T-helper 1 cell treated with Interleukin-12 subunit alpha and Interleukin-12 subunit beta and Interleukin-4 antibody, amounts not matched to agents 30 μg/mL and 1 μg/mL, for 36 hours (primary cell): Measurements from ENCODE around the gene TOMM22.

Experiments
- H3K27ac Mint-ChIP-seq: one replicate; pipeline ENCODE4 v1.8.0; 2021; ENCODE audit warnings: mild to moderate bottlenecking, mixed read lengths
- H3K27me3 Mint-ChIP-seq: one replicate; pipeline ENCODE4 v1.8.0; 2021; ENCODE audit warnings: low read depth, mixed read lengths
- H3K36me3 Mint-ChIP-seq: one replicate; pipeline ENCODE4 v1.8.0; 2021; ENCODE audit warnings: low read depth, mixed read lengths
- H3K4me1 Mint-ChIP-seq: one replicate; pipeline ENCODE4 v1.8.0; 2021; ENCODE audit warnings: low read depth, mixed read lengths
- H3K4me3 Mint-ChIP-seq: one replicate; pipeline ENCODE4 v1.8.0; 2021; ENCODE audit warnings: mild to moderate bottlenecking, moderate library complexity, mixed read lengths
- H3K9me3 Mint-ChIP-seq: one replicate; pipeline ENCODE4 v1.8.0; 2021; ENCODE audit warnings: mixed read lengths

TOMM22 gene

GRCh38 chr22:38674888-38675287, 6.9 kb upstream of the TOMM22 start:
- Mint-ChIP-seq H3K36me3 (peaks cover 19% of the 10 kb centered on the region), H3K27me3 (no peaks in the 10 kb centered on the region), H3K4me1 (peaks cover 2% of the 10 kb centered on the region), H3K9me3 (no peaks in the 10 kb centered on the region), H3K27ac (no peak overlapping the region), H3K4me3 (no peak overlapping the region)

GRCh38 chr22:38675833-38676232, 5.9 kb upstream of the TOMM22 start:
- Mint-ChIP-seq H3K27ac (no peak overlapping the region), H3K4me3 (no peak overlapping the region), H3K9me3 (no peaks in the 10 kb centered on the region), H3K36me3 (peaks cover 16% of the 10 kb centered on the region), H3K27me3 (no peaks in the 10 kb centered on the region), H3K4me1 (peaks cover 2% of the 10 kb centered on the region)

- Mint-ChIP-seq H3K4me3 (no peak overlapping the region), H3K4me1 (peaks cover 14% of the 10 kb centered on the region), H3K36me3 (peaks cover 35% of the 10 kb centered on the region), H3K27me3 (no peaks in the 10 kb centered on the region), H3K27ac (no peak overlapping the region), H3K9me3 (no peaks in the 10 kb centered on the region)
These were observed 3.1 kb downstream of the TOMM22 start for GRCh38 chr22:38684895-38685294.

- Mint-ChIP-seq H3K36me3 (peaks cover 37% of the 10 kb centered on the region), H3K27ac (no peak overlapping the region), H3K27me3 (no peaks in the 10 kb centered on the region), H3K4me1 (peaks cover 14% of the 10 kb centered on the region), H3K4me3 (no peak overlapping the region), H3K9me3 (no peaks in the 10 kb centered on the region)
These were observed 4.0 kb downstream of the TOMM22 start for GRCh38 chr22:38685761-38686160.

GRCh38 chr22:38689651-38690050, 7.9 kb downstream of the TOMM22 start:
- Mint-ChIP-seq H3K27ac (peak overlapping the region; percentile 26), H3K4me3 (no peak overlapping the region), H3K27me3 (no peaks in the 10 kb centered on the region), H3K4me1 (peaks cover 8% of the 10 kb centered on the region), H3K36me3 (peaks cover 34% of the 10 kb centered on the region), H3K9me3 (no peaks in the 10 kb centered on the region)

- H3K4me1 Mint-ChIP-seq = peaks cover 35% of the 10 kb centered on the region
- peaks cover 34% of the 10 kb centered on the region for H3K36me3 Mint-ChIP-seq
- no peaks in the 10 kb centered on the region for H3K27me3 Mint-ChIP-seq
- no peaks in the 10 kb centered on the region for H3K9me3 Mint-ChIP-seq
- no peak overlapping the region for H3K27ac Mint-ChIP-seq
- no peak overlapping the region for H3K4me3 Mint-ChIP-seq
These were observed 12.3 kb downstream of the TOMM22 start for GRCh38 chr22:38694049-38694448.

GRCh38 chr22:38694940-38695339, 13.2 kb downstream of the TOMM22 start:
- Mint-ChIP-seq H3K36me3 (peaks cover 34% of the 10 kb centered on the region), H3K9me3 (no peaks in the 10 kb centered on the region), H3K27ac (peak overlapping the region; percentile 3), H3K4me3 (peak overlapping the region; percentile 1), H3K4me1 (peaks cover 44% of the 10 kb centered on the region), H3K27me3 (no peaks in the 10 kb centered on the region)

GRCh38 chr22:38696606-38697424, 15.1 kb downstream of the TOMM22 start:
- peaks cover 49% of the 10 kb centered on the region for H3K4me1 Mint-ChIP-seq
- H3K36me3 Mint-ChIP-seq = peaks cover 30% of the 10 kb centered on the region
- no peaks in the 10 kb centered on the region for H3K9me3 Mint-ChIP-seq
- H3K27me3 Mint-ChIP-seq = no peaks in the 10 kb centered on the region
- peak overlapping the region; percentile 86 for H3K4me3 Mint-ChIP-seq
- H3K27ac Mint-ChIP-seq = peak overlapping the region; percentile 88

GRCh38 chr22:38697425-38698089, 15.8 kb downstream of the TOMM22 start:
- H3K4me1 Mint-ChIP-seq = peaks cover 49% of the 10 kb centered on the region
- H3K4me3 Mint-ChIP-seq = peak overlapping the region; percentile 86
- peak overlapping the region; percentile 88 for H3K27ac Mint-ChIP-seq
- H3K27me3 Mint-ChIP-seq = no peaks in the 10 kb centered on the region
- H3K9me3 Mint-ChIP-seq = no peaks in the 10 kb centered on the region
- peaks cover 30% of the 10 kb centered on the region for H3K36me3 Mint-ChIP-seq

GRCh38 chr22:38698407-38699094, 16.8 kb downstream of the TOMM22 start:
- H3K9me3 Mint-ChIP-seq = no peaks in the 10 kb centered on the region
- H3K4me1 Mint-ChIP-seq = peaks cover 42% of the 10 kb centered on the region
- peak overlapping the region; percentile 88 for H3K27ac Mint-ChIP-seq

GRCh38 chr22:38699143-38699542, 17.4 kb downstream of the TOMM22 start:
- no peaks in the 10 kb centered on the region for H3K9me3 Mint-ChIP-seq
- no peaks in the 10 kb centered on the region for H3K27me3 Mint-ChIP-seq
- H3K4me1 Mint-ChIP-seq = peaks cover 43% of the 10 kb centered on the region
- peak overlapping the region; percentile 88 for H3K27ac Mint-ChIP-seq
- H3K36me3 Mint-ChIP-seq = peaks cover 23% of the 10 kb centered on the region
- peak overlapping the region; percentile 86 for H3K4me3 Mint-ChIP-seq

More at GRCh38 chr22:38698407-38699094, 16.8 kb downstream of the TOMM22 start:
- Mint-ChIP-seq H3K36me3 (peaks cover 26% of the 10 kb centered on the region), H3K4me3 (peak overlapping the region; percentile 86), H3K27me3 (no peaks in the 10 kb centered on the region)

GRCh38 chr22:38699784-38700183, 18.0 kb downstream of the TOMM22 start:
- peak overlapping the region; percentile 86 for H3K4me3 Mint-ChIP-seq
- H3K36me3 Mint-ChIP-seq = peaks cover 20% of the 10 kb centered on the region
- no peaks in the 10 kb centered on the region for H3K9me3 Mint-ChIP-seq
- peak overlapping the region; percentile 88 for H3K27ac Mint-ChIP-seq
- peaks cover 46% of the 10 kb centered on the region for H3K4me1 Mint-ChIP-seq
- no peaks in the 10 kb centered on the region for H3K27me3 Mint-ChIP-seq

GRCh38 chr22:38700270-38700788, 18.6 kb downstream of the TOMM22 start:
- peak overlapping the region; percentile 89 for H3K4me3 Mint-ChIP-seq
- no peaks in the 10 kb centered on the region for H3K9me3 Mint-ChIP-seq
- no peaks in the 10 kb centered on the region for H3K27me3 Mint-ChIP-seq
- H3K27ac Mint-ChIP-seq = peak overlapping the region; percentile 88
- H3K4me1 Mint-ChIP-seq = peaks cover 49% of the 10 kb centered on the region
- H3K36me3 Mint-ChIP-seq = peaks cover 16% of the 10 kb centered on the region

- no peaks in the 10 kb centered on the region for H3K27me3 Mint-ChIP-seq
- H3K27ac Mint-ChIP-seq = peak within 1 kb of the TSS; percentile 98
- peaks cover 16% of the 10 kb centered on the region for H3K36me3 Mint-ChIP-seq
- H3K4me3 Mint-ChIP-seq = peak within 1 kb of the TSS; percentile 89
- H3K9me3 Mint-ChIP-seq = no peaks in the 10 kb centered on the region
- H3K4me1 Mint-ChIP-seq = peaks cover 49% of the 10 kb centered on the region
These were observed 19.3 kb downstream of the TOMM22 start, which contains the start of gene JOSD1 for GRCh38 chr22:38700789-38701628. Gene JOSD1, minus strand, starts transcription at chr22:38700943. Its CDS starts 956 bp downstream, at chr22:38699987.
